ENCODE data around the gene DCLK2.

DNA sequence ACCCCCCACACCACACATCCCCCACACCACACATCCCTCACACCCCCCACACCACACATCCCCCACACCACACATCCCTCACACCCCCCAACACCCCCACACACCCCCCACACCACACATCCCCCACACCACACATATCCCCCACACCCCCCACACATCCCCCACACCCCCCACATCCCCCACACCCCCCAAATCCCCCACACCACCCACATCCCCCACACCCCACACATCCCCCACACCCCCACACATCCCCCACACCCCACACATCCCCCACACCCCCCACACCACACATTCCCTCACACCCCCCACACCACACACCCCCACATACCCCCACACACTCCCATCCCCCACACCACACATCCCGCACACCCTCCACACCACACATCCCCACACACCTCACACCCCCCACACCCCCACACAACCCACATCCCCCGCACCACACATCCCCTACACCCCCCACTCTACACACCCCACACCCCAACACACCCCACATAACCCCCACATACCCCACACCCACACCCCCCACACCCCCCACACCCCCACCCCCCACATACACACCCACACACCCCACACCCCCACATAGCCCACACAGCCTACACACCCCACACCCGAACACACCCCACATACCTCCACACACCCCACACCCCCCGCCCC is 172.9 kb downstream of the DCLK2 start:
- TF ChIP-seq POLR2AphosphoS5 (IDR thresholded peaks at IDR 0.05; ENCODE audit: low read depth, low read length) (no peak), POLR2A (IDR thresholded peaks at IDR 0.05; ENCODE audit: borderline replicate concordance, extremely low read depth, insufficient read depth, insufficient read length) (no peak), YY1 (IDR thresholded peaks at IDR 0.05; ENCODE audit: extremely low read depth, insufficient replicate concordance, low read depth, low read length) (no peak), RAD21 (IDR thresholded peaks at IDR 0.05; ENCODE audit: low read depth) (no peak), EZH2phosphoT487 (IDR thresholded peaks at IDR 0.05; ENCODE audit: borderline replicate concordance) (no peak), SIN3A (IDR thresholded peaks at IDR 0.05; ENCODE audit: low read depth) (no peak), EZH2 (IDR thresholded peaks at IDR 0.05) (no peak), EGR1 (IDR thresholded peaks at IDR 0.05; ENCODE audit: low read depth) (no peak), ZNF274 (IDR thresholded peaks at IDR 0.05; ENCODE audit: low read depth, low read length) (no peak)
- TF ChIP-seq, protein P1, sequence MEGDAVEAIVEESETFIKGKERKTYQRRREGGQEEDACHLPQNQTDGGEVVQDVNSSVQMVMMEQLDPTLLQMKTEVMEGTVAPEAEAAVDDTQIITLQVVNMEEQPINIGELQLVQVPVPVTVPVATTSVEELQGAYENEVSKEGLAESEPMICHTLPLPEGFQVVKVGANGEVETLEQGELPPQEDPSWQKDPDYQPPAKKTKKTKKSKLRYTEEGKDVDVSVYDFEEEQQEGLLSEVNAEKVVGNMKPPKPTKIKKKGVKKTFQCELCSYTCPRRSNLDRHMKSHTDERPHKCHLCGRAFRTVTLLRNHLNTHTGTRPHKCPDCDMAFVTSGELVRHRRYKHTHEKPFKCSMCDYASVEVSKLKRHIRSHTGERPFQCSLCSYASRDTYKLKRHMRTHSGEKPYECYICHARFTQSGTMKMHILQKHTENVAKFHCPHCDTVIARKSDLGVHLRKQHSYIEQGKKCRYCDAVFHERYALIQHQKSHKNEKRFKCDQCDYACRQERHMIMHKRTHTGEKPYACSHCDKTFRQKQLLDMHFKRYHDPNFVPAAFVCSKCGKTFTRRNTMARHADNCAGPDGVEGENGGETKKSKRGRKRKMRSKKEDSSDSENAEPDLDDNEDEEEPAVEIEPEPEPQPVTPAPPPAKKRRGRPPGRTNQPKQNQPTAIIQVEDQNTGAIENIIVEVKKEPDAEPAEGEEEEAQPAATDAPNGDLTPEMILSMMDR (IDR thresholded peaks at IDR 0.05 in 2 of 3, conservative IDR thresholded peaks at IDR 0.05 in 1 of 3; ENCODE audit: borderline replicate concordance in 1 of 3, insufficient read depth in 1 of 3, low read depth in 2 of 3, low read length in 2 of 3): no peak
- TF ChIP-seq, protein P2, sequence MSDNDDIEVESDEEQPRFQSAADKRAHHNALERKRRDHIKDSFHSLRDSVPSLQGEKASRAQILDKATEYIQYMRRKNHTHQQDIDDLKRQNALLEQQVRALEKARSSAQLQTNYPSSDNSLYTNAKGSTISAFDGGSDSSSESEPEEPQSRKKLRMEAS (IDR thresholded peaks at IDR 0.05): no peak
- TF ChIP-seq, protein P3, sequence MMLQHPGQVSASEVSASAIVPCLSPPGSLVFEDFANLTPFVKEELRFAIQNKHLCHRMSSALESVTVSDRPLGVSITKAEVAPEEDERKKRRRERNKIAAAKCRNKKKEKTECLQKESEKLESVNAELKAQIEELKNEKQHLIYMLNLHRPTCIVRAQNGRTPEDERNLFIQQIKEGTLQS (IDR thresholded peaks at IDR 0.05): no peak

Measured in HCT116 (cell line).